GM12878 (cell line): Measurements from ENCODE around the gene SIAH2. TPM values are rescaled to one million over a fixed set of nuclear protein-coding genes. Genes with fewer than 3 reads are reported as not detected.
A peak's percentile ranks its signal among the peaks of the same experiment; 100 is the strongest.

Source experiments
- ATAC-seq: fragments of 200-7000 bp; cut with Tn5 transposase; 3 replicates; pipeline ENCODE4 v1.9.1; 2020; ENCODE audit warnings: mild to moderate bottlenecking, moderate library complexity
- BruUV-seq: library from RNA; stranded (reverse); fragments of 400-500 nt; replicated peaks from 2 replicates; lab custom pipeline; 2021; lab: Mats Ljungman, UMichigan
- CTCF ChIA-PET: fragments of 300-600 bp; sonication (Branson Sonifier 250); formaldehyde crosslinking; extraction: SDS; loops from one replicate; lab custom pipeline; 2021; ENCODE audit warnings: inconsistent platforms; lab: Yijun Ruan, JAX
- POLR2A ChIA-PET: fragments of 350-600 bp; formaldehyde crosslinking; extraction: SDS; loops from one replicate; lab custom pipeline; 2021; ENCODE audit warnings: inconsistent platforms; lab: Charles Lee
- RAD21 ChIA-PET: fragments of 300-600 bp; sonication (Branson Sonifier 250); formaldehyde crosslinking; loops from one replicate; lab custom pipeline; 2023; ENCODE audit warnings: antibody characterized with exemption; ENCODE audit not compliant: unreplicated experiment; lab: Charles Lee
- SMC1A ChIA-PET: fragments of 300-600 bp; sonication (Branson Sonifier 250); formaldehyde crosslinking; loops from one replicate; lab custom pipeline; 2023; ENCODE audit not compliant: unreplicated experiment, uncharacterized antibody; lab: Charles Lee
- DNase-seq: peaks from one replicate; pipeline ENCODE4 v3.0.0-alpha.2; 2011; ENCODE audit warnings: low read depth, low spot score
- FAIRE-seq: peaks from 3 replicates; lab custom pipeline; 2011; peaks lifted over from hg19 to GRCh38; lab: Jason Lieb, UNC
- H2AFZ ChIP-seq: 2 replicates; pipeline ENCODE4 v1.6.0; 2011; ENCODE audit warnings: low read depth, low read length, control low read depth; ENCODE audit not compliant: control insufficient read depth
- H3K27ac ChIP-seq: 2 replicates; pipeline ENCODE4 v1.5.1; 2011; ENCODE audit warnings: control low read depth; ENCODE audit not compliant: control insufficient read depth, insufficient read depth
- H3K27me3 ChIP-seq, 2 experiments: replicated peaks in 1 of 2; 2 replicates each; pipeline versions ENCODE4 v1.6.0 to v1.6.1; 2011; ENCODE audit warnings: low read length in 1 of 2; ENCODE audit not compliant: control insufficient read depth in 2 of 2, insufficient read depth in 2 of 2
- H3K36me3 ChIP-seq, 2 experiments: 2 replicates each; pipeline ENCODE4 v1.5.1; 2011; ENCODE audit warnings: low read length in 1 of 2; ENCODE audit not compliant: control insufficient read depth in 2 of 2, insufficient read depth in 2 of 2
- H3K4me1 ChIP-seq: 2 replicates; pipeline ENCODE4 v1.6.1; 2011; ENCODE audit warnings: mild to moderate bottlenecking, low read length, moderate library complexity, mixed read lengths; ENCODE audit not compliant: control insufficient read depth, insufficient read depth
- H3K4me2 ChIP-seq: 2 replicates; pipeline ENCODE4 v1.6.0; 2011; ENCODE audit warnings: control low read depth; ENCODE audit not compliant: control insufficient read depth, insufficient read depth
- H3K4me3 ChIP-seq: fragments of 200-600 bp; sonication (generic); 2 replicates; pipeline ENCODE4 v1.5.1; 2016
- H3K79me2 ChIP-seq: 2 replicates; pipeline ENCODE4 v1.6.0; 2011; ENCODE audit warnings: low read length; ENCODE audit not compliant: control insufficient read depth, insufficient read depth
- H3K9ac ChIP-seq: 2 replicates; pipeline ENCODE4 v1.8.0; 2011; ENCODE audit warnings: low read length, control low read depth, mixed read lengths; ENCODE audit not compliant: control insufficient read depth, insufficient read depth
- H3K9me3 ChIP-seq: replicated peaks from 3 replicates; pipeline ENCODE4 v1.5.1; 2011; ENCODE audit warnings: mild to moderate bottlenecking, low read length; ENCODE audit not compliant: control insufficient read depth, insufficient read depth
- H4K20me1 ChIP-seq: 2 replicates; pipeline ENCODE4 v1.6.0; 2011; ENCODE audit not compliant: control insufficient read depth, insufficient read depth
- E2F8 ChIP-seq: fragments of 450-650 bp; IDR thresholded peaks from 2 replicates; pipeline ENCODE4 v1.6.1; 2018; ENCODE audit warnings: mild to moderate bottlenecking, low read depth, moderate library complexity; ENCODE audit not compliant: partially characterized antibody
- IRF4 ChIP-seq: IDR thresholded peaks from 2 replicates; pipeline ENCODE4 v1.6.1; 2011; ENCODE audit warnings: low read depth, low read length
- SMC3 ChIP-seq: IDR thresholded peaks from 2 replicates; pipeline ENCODE4 v1.6.1; 2011; ENCODE audit warnings: low read length, improper control_type of control experiment, borderline replicate concordance
- ZBTB4 ChIP-seq: fragments of 450-650 bp; formaldehyde crosslinking; IDR thresholded peaks from 2 replicates; pipeline ENCODE4 v1.4.0; 2022; ENCODE audit warnings: mild to moderate bottlenecking, moderate library complexity
- WGBS: methylation state at CpG from one replicate; pipeline ENCODE4 v1.1.6; 2016; ENCODE audit warnings: low lambda C conversion rate; ENCODE audit not compliant: insufficient replicate concordance, insufficient coverage; ENCODE audit errors: missing lambda C conversion rate; 5-methylcytosine and 5-hydroxymethylcytosine counted together
- in situ Hi-C: fragments of 300-500 bp; cut with MboI; formaldehyde crosslinking; loops from 9 replicates; pipeline ENCODE4 v1.14.3; 2018; ENCODE audit warnings: mixed read lengths
- intact Hi-C: fragments of 100-400 bp; cut with micrococcal nuclease; formaldehyde crosslinking; loops from one replicate; pipeline ENCODE4 v1.14.2; 2022; ENCODE audit not compliant: unreplicated experiment
- polyA plus RNA-seq, 11 experiments: library from polyadenylated mRNA; depleted of rRNA in 4 of 11; unstranded in 6 of 11; stranded (reverse) in 5 of 11; fragments of >200 nt; fragmentation: Nextera tagmentation in 4 of 11; fragmentation: Illumina TruSeq in 1 of 11; extraction: Ambion mirVana in 4 of 11; extraction: Trizol in 1 of 11; gene quantifications; 1 replicate in 1 of 11; 2 replicates in 10 of 11; pipeline versions ENCODE4 v1.2.1 to v1.2.3, GENCODE V29; 2011 to 2016; ENCODE audit warnings: inconsistent platforms in 2 of 11, missing spikeins in 2 of 11, low read depth in 1 of 11
- total RNA-seq, 4 experiments: library from RNA; depleted of rRNA in 3 of 4; stranded (reverse); fragments of >200 nt in 3 of 4; fragmentation: Illumina TruSeq in 1 of 4; extraction: Trizol in 1 of 4; gene quantifications; 2 replicates each; pipeline versions ENCODE4 v1.2.1 to v1.2.3, GENCODE V29; 2013 to 2021

The SIAH2 gene
- total and polyA plus RNA-seq, 10 of the 15 experiments (the other 5 are each of a cell fraction or from before 2014, with no cell fraction given) = 3.3 to 51.5 (median 29.7) TPM

- TF ChIP-seq E2F8 (no peak), IRF4 (no peak)
Measured at GRCh38 chr3:150744919-150745211, 18.1 kb downstream of the SIAH2 start (continued).

- no peak overlapping the region for H3K9ac ChIP-seq
- peaks cover 34% of the 10 kb centered on the region for H3K4me1 ChIP-seq
- RAD21 ChIA-PET = interaction anchor here (1.4 to 1.6 kb wide), 2 partner anchors 16 to 19 kb away, joined by 4 to 9 read pairs; partner anchors contain the start of gene SIAH2
- intact Hi-C loops (no loop called here), in situ Hi-C loops (no loop called here)
- no peak overlapping the region for H3K27ac ChIP-seq
- SMC1A ChIA-PET = interaction anchor here (0.7 to 2.3 kb wide), 6 partner anchors 9 to 22 kb away, joined by 3 to 11 read pairs (median 6); partner anchors contain the start of gene SIAH2
- H2AFZ ChIP-seq = no peak overlapping the region
- WGBS = 55% methylated on average over 8 of the region's 8 CpGs
- H3K27me3 ChIP-seq = no peaks in the 10 kb centered on the region
- H3K4me3 ChIP-seq = no peak overlapping the region
- CTCF ChIA-PET = interaction anchor here (0.7 to 3.1 kb wide), 6 partner anchors 15 to 44 kb away, joined by 3 to 7 read pairs (median 4); partner anchors contain the start of gene SIAH2
- POLR2A ChIA-PET = interaction anchor here (1.1 to 1.6 kb wide), 4 partner anchors 10 to 17 kb away, joined by 3 to 6 read pairs (median 4); no protein-coding TSS in a partner anchor
- no TSS peak for BruUV-seq
- H3K79me2 ChIP-seq = peaks cover 68% of the 10 kb centered on the region
- DNase-seq = no peak
- H3K36me3 ChIP-seq = peaks cover 2 to 8% of the 10 kb centered on the region in 2 experiments; a peak in 3 of 4 replicates
- FAIRE-seq = no peak
- ATAC-seq = peak; percentile 16; the same call in 2 of the 3 replicates
- H4K20me1 ChIP-seq = no peaks in the 10 kb centered on the region
- no peak overlapping the region for H3K4me2 ChIP-seq
- TF ChIP-seq ZBTB4 (CRISPR knock-in tag) (no peak), SMC3 (no peak)
- no peaks in the 10 kb centered on the region for H3K9me3 ChIP-seq
Measured at GRCh38 chr3:150744041-150744918, 18.7 kb downstream of the SIAH2 start.
